ENCODE results near the gene PTPRT.

DNA sequence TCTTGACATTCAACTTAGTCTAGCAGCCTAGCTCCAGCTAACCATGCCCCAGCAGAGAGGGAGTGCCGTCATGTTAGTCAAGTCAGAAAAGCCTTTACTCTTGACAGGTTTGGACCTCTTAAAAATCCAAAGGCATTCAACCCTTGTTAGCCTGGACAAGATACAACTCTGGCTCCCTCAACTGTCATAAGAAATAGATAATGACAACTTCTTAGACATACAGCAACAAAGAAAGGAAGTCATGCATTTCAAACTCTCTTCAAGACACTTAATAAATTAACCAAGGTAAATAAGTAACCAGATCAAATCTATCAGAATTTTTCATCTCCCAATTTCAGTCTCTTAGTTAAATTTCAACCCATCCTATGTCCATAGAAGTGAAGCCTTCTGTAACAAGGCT lies 22.7 kb downstream of the PTPRT start:
- TF ChIP-seq, protein P1, sequence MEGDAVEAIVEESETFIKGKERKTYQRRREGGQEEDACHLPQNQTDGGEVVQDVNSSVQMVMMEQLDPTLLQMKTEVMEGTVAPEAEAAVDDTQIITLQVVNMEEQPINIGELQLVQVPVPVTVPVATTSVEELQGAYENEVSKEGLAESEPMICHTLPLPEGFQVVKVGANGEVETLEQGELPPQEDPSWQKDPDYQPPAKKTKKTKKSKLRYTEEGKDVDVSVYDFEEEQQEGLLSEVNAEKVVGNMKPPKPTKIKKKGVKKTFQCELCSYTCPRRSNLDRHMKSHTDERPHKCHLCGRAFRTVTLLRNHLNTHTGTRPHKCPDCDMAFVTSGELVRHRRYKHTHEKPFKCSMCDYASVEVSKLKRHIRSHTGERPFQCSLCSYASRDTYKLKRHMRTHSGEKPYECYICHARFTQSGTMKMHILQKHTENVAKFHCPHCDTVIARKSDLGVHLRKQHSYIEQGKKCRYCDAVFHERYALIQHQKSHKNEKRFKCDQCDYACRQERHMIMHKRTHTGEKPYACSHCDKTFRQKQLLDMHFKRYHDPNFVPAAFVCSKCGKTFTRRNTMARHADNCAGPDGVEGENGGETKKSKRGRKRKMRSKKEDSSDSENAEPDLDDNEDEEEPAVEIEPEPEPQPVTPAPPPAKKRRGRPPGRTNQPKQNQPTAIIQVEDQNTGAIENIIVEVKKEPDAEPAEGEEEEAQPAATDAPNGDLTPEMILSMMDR (IDR thresholded peaks at IDR 0.05), result no peak
- TF ChIP-seq ZFX (IDR thresholded peaks at IDR 0.05; ENCODE audit: borderline replicate concordance), result no peak

All from 22Rv1 (cell line).